Heart left ventricle (tissue), 16 donors: ENCODE results near the gene SOHLH2. TPM values are rescaled to one million over a fixed set of nuclear protein-coding genes. Genes with fewer than 3 reads are reported as not detected.

Experiments
- ATAC-seq, 4 donors: fragments of 200-7000 bp; cut with Tn5 transposase; one replicate each; pipeline ENCODE4 v1.9.1; 2020 to 2022; ENCODE audit warnings: moderate library complexity in 4 of 4, mild to moderate bottlenecking in 3 of 4, moderate number of reproducible peaks in 1 of 4
- DNase-seq, 5 donors: peaks; one replicate each; pipeline ENCODE4 v3.0.0-alpha.2; 2020
- H3K27ac ChIP-seq, 12 donors: fragments of 200-600 bp; sonication (generic) in 4 of 12; one replicate each; pipeline versions ENCODE4 v1.5.0 to v1.8.0; 2016 to 2022; ENCODE audit warnings: mild to moderate bottlenecking in 2 of 12
- H3K27me3 ChIP-seq, 9 donors: fragments of 200-600 bp; sonication (generic) in 2 of 9; one replicate each; pipeline versions ENCODE4 v1.5.1 to v1.8.0; 2016 to 2022; ENCODE audit warnings: mild to moderate bottlenecking in 3 of 9
- H3K36me3 ChIP-seq, 9 donors: fragments of 200-600 bp; sonication (generic) in 2 of 9; one replicate each; pipeline versions ENCODE4 v1.5.0 to v1.8.0; 2018 to 2022; ENCODE audit warnings: mild to moderate bottlenecking in 2 of 9
- H3K4me1 ChIP-seq, 12 donors: fragments of 200-600 bp; sonication (generic) in 4 of 12; one replicate each; pipeline versions ENCODE4 v1.5.0 to v1.8.0; 2016 to 2022; ENCODE audit warnings: mild to moderate bottlenecking in 3 of 12
- H3K4me3 ChIP-seq, 12 donors: fragments of 200-600 bp; sonication (generic) in 4 of 12; one replicate each; pipeline versions ENCODE4 v1.5.0 to v1.8.0; 2017 to 2022; ENCODE audit warnings: mild to moderate bottlenecking in 9 of 12, moderate library complexity in 4 of 12
- H3K9me3 ChIP-seq, 12 donors: fragments of 200-600 bp; sonication (generic) in 4 of 12; one replicate each; pipeline versions ENCODE4 v1.5.0 to v1.8.0; 2016 to 2022; ENCODE audit warnings: mild to moderate bottlenecking in 1 of 12
- CTCF ChIP-seq, 12 donors: fragments of 200-600 bp; sonication (generic) in 4 of 12; IDR thresholded peaks; one replicate each; pipeline versions ENCODE4 v1.5.0 to v1.8.0; 2018 to 2022; ENCODE audit warnings: antibody characterized with exemption in 12 of 12, mild to moderate bottlenecking in 5 of 12
- POLR2A ChIP-seq, 2 donors: fragments of 450-650 bp; IDR thresholded peaks; one replicate each; pipeline ENCODE4 v1.6.1; 2017; ENCODE audit warnings: antibody characterized with exemption in 2 of 2, mild to moderate bottlenecking in 2 of 2, moderate library complexity in 2 of 2
- WGBS, 4 donors: extraction: QIAGEN DNeasy Blood & Tissue Kit in 2 of 4; methylation state at CpG; one replicate each; pipeline versions ENCODE4 v1.1.5 to v1.1.7; 2013 to 2018; 5-methylcytosine and 5-hydroxymethylcytosine counted together
- intact Hi-C, 10 donors: fragments of 100-400 bp; cut with DNase I; formaldehyde crosslinking; loops; one replicate each; pipeline versions ENCODE4 v1.11.1 to v1.14.2; 2022
- polyA plus RNA-seq, 2 donors: library from polyadenylated mRNA; stranded (reverse); fragments of 200-250 nt; gene quantifications; one replicate each; pipeline ENCODE4 v1.2.3, GENCODE V29; 2013
- total RNA-seq, 9 donors: library from RNA; depleted of rRNA in 2 of 9; stranded (reverse); fragments of >200 nt in 2 of 9; fragmentation: NEBNext Ultra II Directional in 3 of 9; extraction: Animal tissue kit (Norgen Biotek cat#: 25700) in 3 of 9; gene quantifications; one replicate each; pipeline versions ENCODE4 v1.1.0 to v1.2.4, GENCODE V29; 2016 to 2023
- donor health status: ischemic (EF 13 %, LVEDD 7.1; RV severe dilation, severe dysfunction).
- donor health status: healthy with polysubstance abuse.
- donor health status: DM: no; HTN: yes; CAD: no.
- donor health status: DM: no; HTN: no; CAD: no.
- donor health status: ischemic (EF 25% LVEDD 6.9; RV normal size, moderate dysfunction).
- donor health status: ischemic (EF 25% LVEDD 5.7; RV mildly dilated, moderate dysfunction).
- donor health status: healthy.
- donor health status: DM: yes; HTN: yes; CAD: no.
- donor health status: ischemic (EF 35%, LVEDD 5.7; RV mildly dilated, moderate dysfunction).
- donor health status: nonischemic (EF 11% LVEDD 7.7; RV severe dilation, severe dysfunction).
- donor health status: DM: yes; HTN: yes; CAD: no.
- donor health status: PGD.
- donor health status: ischemic (EF 29% LVEDD 5.4; RV normal size, mild dysfunction).
- donor health status: nonischemic (EF 23%, LVEDD 6.1; RV moderate dilation, normal function).

SOHLH2 gene
- total and polyA plus RNA-seq, 11 donors, result 0.15 to 2.9 (median 0.68) TPM; not detected in 4

- intact Hi-C loops, result loop anchor here in 1 of 10 donors (5.0 kb wide), 1 partner anchor 155 kb away; no protein-coding TSS in a partner anchor
- 81 to 89% (median 83%) methylated on average over 1 of the region's 1 CpG for WGBS, 4 donors
Observed at GRCh38 chr13:36132376-36132775, 82.0 kb downstream of the SOHLH2 start.

DNA sequence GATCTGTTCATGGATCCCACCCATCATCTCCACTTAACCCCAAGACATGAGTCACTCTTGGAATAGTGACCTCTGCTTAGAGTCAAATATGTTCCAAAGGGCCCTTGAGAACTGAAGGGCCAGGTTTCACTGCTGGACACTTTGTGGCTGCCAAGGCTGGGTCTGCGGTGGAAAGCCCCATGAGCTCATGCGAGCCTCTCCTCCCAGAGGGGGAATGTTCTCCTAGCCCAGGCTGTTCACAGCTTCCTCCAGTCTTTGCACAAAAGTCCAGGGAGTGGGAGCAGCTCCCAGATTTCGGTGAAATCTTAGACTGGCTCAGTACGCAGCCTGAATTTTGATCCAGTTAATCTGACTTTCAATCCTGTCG, 82.4 kb downstream of the SOHLH2 start:
- Histone ChIP-seq H3K4me3 (peak overlapping the region in 10 of 12 donors; percentile 37 to 88 (median 58)), H3K27ac (peak overlapping the region in 8 of 12 donors; percentile 27 to 65 (median 54)), H3K36me3 (no peaks in the 10 kb centered on the region), H3K27me3 (peaks cover 0 to 12% (median 0%) of the 10 kb centered on the region in 9 donors), H3K4me1 (peaks cover 0 to 33% (median 10%) of the 10 kb centered on the region in 12 donors), H3K9me3 (no peaks in the 10 kb centered on the region)
- intact Hi-C loops, result loop anchor here in 1 of 10 donors (5.0 kb wide), 1 partner anchor 155 kb away; no protein-coding TSS in a partner anchor
- WGBS, 4 donors, result 61 to 74% (median 66%) methylated on average over 5 of the region's 5 CpGs
- peak; percentile 57 to 84 (median 69) for DNase-seq
- no peak for TF ChIP-seq CTCF (IDR thresholded peaks at IDR 0.05)
- TF ChIP-seq POLR2A (IDR thresholded peaks at IDR 0.05), result no peak
- peak; percentile 79 to 92 (median 88) for ATAC-seq

More at GRCh38 chr13:36132376-36132775, 82.0 kb downstream of the SOHLH2 start:
- DNase-seq (no peak), ATAC-seq (no peak)
- no peak for TF ChIP-seq CTCF (IDR thresholded peaks at IDR 0.05)
- TF ChIP-seq POLR2A (IDR thresholded peaks at IDR 0.05), result no peak
- no peak overlapping the region for H3K27ac ChIP-seq
- no peaks in the 10 kb centered on the region for H3K9me3 ChIP-seq
- H3K27me3 ChIP-seq, result peaks cover 0 to 12% (median 0%) of the 10 kb centered on the region in 9 donors
- H3K36me3 ChIP-seq, result no peaks in the 10 kb centered on the region
- peaks cover 0 to 33% (median 10%) of the 10 kb centered on the region in 12 donors for H3K4me1 ChIP-seq
- H3K4me3 ChIP-seq, result no peak overlapping the region

- no peaks in the 10 kb centered on the region for H3K36me3 ChIP-seq
- 8 to 9% (median 8%) methylated on average over 33 to 48 of the region's 48 CpGs for WGBS, 4 donors
- intact Hi-C loops, result loop anchor here in 1 of 10 donors (5.0 kb wide), 1 partner anchor 154 kb away; no protein-coding TSS in a partner anchor
Observed at GRCh38 chr13:36131222-36131930, 83.0 kb downstream of the SOHLH2 start, which contains the start of gene DCLK1. Gene DCLK1, minus strand, starts transcription at chr13:36131382.

More at GRCh38 chr13:36131222-36131930, 83.0 kb downstream of the SOHLH2 start, which contains the start of gene DCLK1:
- DNase-seq (peak; percentile 65 to 81 (median 73)), ATAC-seq (peak; percentile 60 to 87 (median 78))
- Histone ChIP-seq H3K4me3 (peak within 1 kb of the TSS; percentile 29 to 88 (median 57)), H3K9me3 (no peaks in the 10 kb centered on the region), H3K27me3 (peaks cover 0 to 12% (median 0%) of the 10 kb centered on the region in 9 donors), H3K27ac (peak within 1 kb of the TSS in 11 of 12 donors; percentile 29 to 65 (median 55)), H3K4me1 (peaks cover 0 to 33% (median 10%) of the 10 kb centered on the region in 12 donors)
- TF ChIP-seq CTCF (IDR thresholded peaks at IDR 0.05) (peak in 1 of 12 donors; percentile 14), POLR2A (IDR thresholded peaks at IDR 0.05) (no peak)
